HL-60 (cell line): Measurements from ENCODE around the gene WNT10A.
A peak's percentile ranks its signal among the peaks of the same experiment; 100 is the strongest.

Source experiments
- DNase-seq, 2 experiments: peaks; one replicate each; pipeline ENCODE4 v3.0.0-alpha.2; 2010 to 2020; ENCODE audit warnings: low read depth in 1 of 2, low spot score in 1 of 2
- H3K27ac ChIP-seq: fragments of 250-450 bp; sonication (Bioruptor Pico); replicated peaks from 2 replicates; pipeline ENCODE4 v1.5.1; 2020; ENCODE audit warnings: mild to moderate bottlenecking, moderate library complexity
- H3K27me3 ChIP-seq: fragments of 250-450 bp; sonication (Bioruptor Pico); 2 replicates; pipeline ENCODE4 v1.5.1; 2021; ENCODE audit warnings: mild to moderate bottlenecking, moderate library complexity; ENCODE audit not compliant: insufficient read depth, poor library complexity, severe bottlenecking
- H3K4me3 ChIP-seq: replicated peaks from 2 replicates; pipeline ENCODE4 v1.5.1; 2011; ENCODE audit warnings: mild to moderate bottlenecking, control low read depth, low read length; ENCODE audit not compliant: insufficient read depth
- GABPA ChIP-seq: IDR thresholded peaks from 2 replicates; pipeline ENCODE4 v1.6.1; 2012; ENCODE audit warnings: low read depth
- POLR2AphosphoS5 ChIP-seq: IDR thresholded peaks from 2 replicates; pipeline ENCODE4 v1.6.1; 2012; ENCODE audit warnings: low read depth
- SPI1 ChIP-seq: IDR thresholded peaks from 2 replicates; pipeline ENCODE4 v1.6.1; 2012; ENCODE audit warnings: low read depth, mild to moderate bottlenecking, borderline replicate concordance
- TF ChIP-seq, protein P1 (sequence below): IDR thresholded peaks from one replicate; pipeline ENCODE4 v1.5.1; 2011; ENCODE audit warnings: low read length, control low read depth, inconsistent platforms; ENCODE audit not compliant: insufficient read depth
- TF ChIP-seq, protein P2 (sequence below): IDR thresholded peaks from 2 replicates; pipeline ENCODE4 v1.6.1; 2012; ENCODE audit warnings: low read depth; ENCODE audit not compliant: insufficient replicate concordance

WNT10A gene

DNA sequence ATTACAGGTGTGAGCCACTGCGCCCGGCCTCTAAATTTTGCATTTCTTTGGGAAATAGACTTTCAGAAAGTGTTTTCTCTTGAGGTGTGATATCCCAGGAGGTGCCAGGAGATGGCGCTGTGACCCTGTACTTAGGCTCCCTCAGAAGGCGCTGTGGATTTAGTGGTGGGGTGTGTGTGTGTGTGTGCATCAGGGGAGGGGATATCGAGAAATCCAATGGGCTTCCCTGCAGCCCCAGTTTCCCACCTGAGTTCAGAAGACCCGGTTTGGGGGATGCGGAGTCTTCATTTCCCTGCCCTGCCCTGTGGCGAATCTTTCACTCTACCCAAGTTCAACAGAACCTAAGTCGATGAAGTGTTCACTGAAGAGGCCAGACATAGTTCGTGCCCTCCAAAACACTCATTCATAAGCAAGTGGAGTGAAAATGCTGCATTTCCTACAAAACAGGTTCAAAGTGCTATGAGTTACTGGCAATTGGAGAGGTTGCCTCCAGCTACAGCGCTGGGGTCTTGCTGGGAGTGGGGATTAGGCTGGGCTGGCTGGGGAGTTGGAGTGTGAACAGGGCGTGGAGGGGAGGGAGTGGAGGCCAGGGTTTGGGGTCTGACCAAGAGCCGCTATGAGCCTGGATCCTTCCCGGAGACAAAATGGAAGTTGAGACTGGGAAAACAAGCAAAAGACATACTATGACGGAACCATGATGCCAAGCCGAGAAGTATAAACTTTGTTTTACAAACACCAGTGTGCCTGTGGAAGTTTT lies 27.6 kb upstream of the WNT10A start:
- Histone ChIP-seq H3K27me3 (peaks cover 30% of the 10 kb centered on the region), H3K4me3 (no peak overlapping the region), H3K27ac (no peak overlapping the region)
- TF ChIP-seq GABPA = no peak
- TF ChIP-seq, protein P1, sequence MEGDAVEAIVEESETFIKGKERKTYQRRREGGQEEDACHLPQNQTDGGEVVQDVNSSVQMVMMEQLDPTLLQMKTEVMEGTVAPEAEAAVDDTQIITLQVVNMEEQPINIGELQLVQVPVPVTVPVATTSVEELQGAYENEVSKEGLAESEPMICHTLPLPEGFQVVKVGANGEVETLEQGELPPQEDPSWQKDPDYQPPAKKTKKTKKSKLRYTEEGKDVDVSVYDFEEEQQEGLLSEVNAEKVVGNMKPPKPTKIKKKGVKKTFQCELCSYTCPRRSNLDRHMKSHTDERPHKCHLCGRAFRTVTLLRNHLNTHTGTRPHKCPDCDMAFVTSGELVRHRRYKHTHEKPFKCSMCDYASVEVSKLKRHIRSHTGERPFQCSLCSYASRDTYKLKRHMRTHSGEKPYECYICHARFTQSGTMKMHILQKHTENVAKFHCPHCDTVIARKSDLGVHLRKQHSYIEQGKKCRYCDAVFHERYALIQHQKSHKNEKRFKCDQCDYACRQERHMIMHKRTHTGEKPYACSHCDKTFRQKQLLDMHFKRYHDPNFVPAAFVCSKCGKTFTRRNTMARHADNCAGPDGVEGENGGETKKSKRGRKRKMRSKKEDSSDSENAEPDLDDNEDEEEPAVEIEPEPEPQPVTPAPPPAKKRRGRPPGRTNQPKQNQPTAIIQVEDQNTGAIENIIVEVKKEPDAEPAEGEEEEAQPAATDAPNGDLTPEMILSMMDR = peak; percentile 32
- TF ChIP-seq, protein P2, sequence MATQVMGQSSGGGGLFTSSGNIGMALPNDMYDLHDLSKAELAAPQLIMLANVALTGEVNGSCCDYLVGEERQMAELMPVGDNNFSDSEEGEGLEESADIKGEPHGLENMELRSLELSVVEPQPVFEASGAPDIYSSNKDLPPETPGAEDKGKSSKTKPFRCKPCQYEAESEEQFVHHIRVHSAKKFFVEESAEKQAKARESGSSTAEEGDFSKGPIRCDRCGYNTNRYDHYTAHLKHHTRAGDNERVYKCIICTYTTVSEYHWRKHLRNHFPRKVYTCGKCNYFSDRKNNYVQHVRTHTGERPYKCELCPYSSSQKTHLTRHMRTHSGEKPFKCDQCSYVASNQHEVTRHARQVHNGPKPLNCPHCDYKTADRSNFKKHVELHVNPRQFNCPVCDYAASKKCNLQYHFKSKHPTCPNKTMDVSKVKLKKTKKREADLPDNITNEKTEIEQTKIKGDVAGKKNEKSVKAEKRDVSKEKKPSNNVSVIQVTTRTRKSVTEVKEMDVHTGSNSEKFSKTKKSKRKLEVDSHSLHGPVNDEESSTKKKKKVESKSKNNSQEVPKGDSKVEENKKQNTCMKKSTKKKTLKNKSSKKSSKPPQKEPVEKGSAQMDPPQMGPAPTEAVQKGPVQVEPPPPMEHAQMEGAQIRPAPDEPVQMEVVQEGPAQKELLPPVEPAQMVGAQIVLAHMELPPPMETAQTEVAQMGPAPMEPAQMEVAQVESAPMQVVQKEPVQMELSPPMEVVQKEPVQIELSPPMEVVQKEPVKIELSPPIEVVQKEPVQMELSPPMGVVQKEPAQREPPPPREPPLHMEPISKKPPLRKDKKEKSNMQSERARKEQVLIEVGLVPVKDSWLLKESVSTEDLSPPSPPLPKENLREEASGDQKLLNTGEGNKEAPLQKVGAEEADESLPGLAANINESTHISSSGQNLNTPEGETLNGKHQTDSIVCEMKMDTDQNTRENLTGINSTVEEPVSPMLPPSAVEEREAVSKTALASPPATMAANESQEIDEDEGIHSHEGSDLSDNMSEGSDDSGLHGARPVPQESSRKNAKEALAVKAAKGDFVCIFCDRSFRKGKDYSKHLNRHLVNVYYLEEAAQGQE = no peak
- no peak for TF ChIP-seq SPI1
- no peak for TF ChIP-seq POLR2AphosphoS5
- DNase-seq = peak; percentile 43 to 57

DNA sequence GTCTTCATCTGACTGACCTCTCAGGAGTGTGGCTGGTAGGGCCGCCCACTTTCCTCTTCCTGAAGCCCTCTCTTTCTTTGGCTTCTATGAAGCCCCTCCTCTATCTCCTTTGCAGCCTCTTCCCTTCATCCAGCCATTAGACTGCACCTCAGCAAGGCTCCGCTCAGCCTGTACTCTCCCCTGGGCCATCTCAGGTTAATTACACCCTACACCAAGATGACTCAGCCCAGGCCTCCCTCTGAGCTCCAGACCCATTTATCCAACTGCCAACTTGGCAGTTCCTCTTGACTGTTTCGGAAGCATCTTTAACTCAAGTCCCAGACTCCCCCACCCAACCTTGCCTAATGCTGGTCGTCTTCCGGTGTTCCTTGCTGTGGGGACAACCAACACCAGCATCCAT lies 26.9 kb upstream of the WNT10A start:
- Histone ChIP-seq H3K4me3 (no peak overlapping the region), H3K27me3 (peaks cover 37% of the 10 kb centered on the region), H3K27ac (no peak overlapping the region)
- TF ChIP-seq, protein P1 = no peak
- TF ChIP-seq GABPA (no peak), SPI1 (peak; percentile 33; the same call in 1 of the 2 replicates)
- TF ChIP-seq, protein P2 = no peak
- peak; percentile 47 to 83 for DNase-seq

DNA sequence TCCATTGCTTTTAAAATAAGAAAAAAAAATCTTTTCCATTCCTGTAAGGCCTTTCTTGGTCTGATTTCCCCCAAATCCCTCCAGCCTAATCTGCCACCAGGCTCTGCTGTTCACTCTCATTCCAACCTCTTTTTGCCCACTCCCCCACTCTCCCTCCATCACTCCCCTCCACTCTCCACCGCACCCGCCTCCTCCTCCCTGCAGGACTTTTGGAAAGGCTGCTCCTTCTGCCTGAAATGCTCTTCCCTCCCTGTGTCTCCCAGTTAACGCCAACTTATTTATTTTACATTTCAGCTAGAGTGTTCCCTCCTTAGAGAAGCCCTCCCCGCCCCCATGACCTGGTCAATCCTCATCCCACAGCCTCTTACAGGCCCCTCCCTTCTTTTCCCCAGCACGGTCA lies 25.8 kb upstream of the WNT10A start:
- DNase-seq = no peak
- TF ChIP-seq, protein P2 = no peak
- TF ChIP-seq, protein P1 = no peak
- TF ChIP-seq SPI1 = no peak
- TF ChIP-seq POLR2AphosphoS5 = no peak
- TF ChIP-seq GABPA = no peak
- peaks cover 43% of the 10 kb centered on the region for H3K27me3 ChIP-seq

More for the DNA sequence above, 25.8 kb upstream of the WNT10A start:
- H3K27ac ChIP-seq = no peak overlapping the region
- no peak overlapping the region for H3K4me3 ChIP-seq
